MM.1S (cell line): ENCODE results near the gene GPC1.

Source experiments
- DNase-seq: peaks from one replicate; pipeline ENCODE4 v3.0.0-alpha.2; 2015
- H2AFZ ChIP-seq: fragments of 300-600 bp; sonication (generic); 2 replicates; pipeline ENCODE4 v1.6.0; 2016; ENCODE audit warnings: antibody characterized with exemption, low read length
- H3F3A ChIP-seq: fragments of 300-600 bp; sonication (generic); 2 replicates; pipeline ENCODE4 v1.6.1; 2016; ENCODE audit warnings: mild to moderate bottlenecking, antibody characterized with exemption, low read length, moderate library complexity, mixed read lengths; ENCODE audit not compliant: insufficient read depth
- H3K27ac ChIP-seq: fragments of 300-600 bp; sonication (generic); 2 replicates; pipeline ENCODE4 v1.5.1; 2016; ENCODE audit warnings: mild to moderate bottlenecking, low read length
- H3K27me3 ChIP-seq: fragments of 300-600 bp; sonication (generic); replicated peaks from 2 replicates; pipeline ENCODE4 v1.6.0; 2016; ENCODE audit warnings: low read length; ENCODE audit not compliant: insufficient read depth
- H3K36me3 ChIP-seq: fragments of 300-600 bp; sonication (generic); replicated peaks from 2 replicates; pipeline ENCODE4 v1.6.1; 2016; ENCODE audit warnings: mild to moderate bottlenecking, low read length, mixed read lengths; ENCODE audit not compliant: insufficient read depth
- H3K4me1 ChIP-seq: fragments of 300-600 bp; sonication (generic); 2 replicates; pipeline ENCODE4 v1.6.1; 2016; ENCODE audit warnings: low read length, mixed read lengths
- H3K4me2 ChIP-seq: fragments of 300-600 bp; sonication (generic); 2 replicates; pipeline ENCODE4 v1.6.0; 2016; ENCODE audit warnings: low read depth, low read length
- H3K4me3 ChIP-seq: fragments of 300-600 bp; sonication (generic); 2 replicates; pipeline ENCODE4 v1.5.1; 2016; ENCODE audit warnings: low read length, mixed read lengths
- H3K79me2 ChIP-seq: fragments of 300-600 bp; sonication (generic); 2 replicates; pipeline ENCODE4 v1.6.1; 2016; ENCODE audit warnings: mixed run types, low read length, mixed read lengths
- H3K9ac ChIP-seq: fragments of 300-600 bp; sonication (generic); 2 replicates; pipeline ENCODE4 v1.6.1; 2016; ENCODE audit warnings: low read length, mixed read lengths
- H3K9me2 ChIP-seq: fragments of 300-600 bp; sonication (generic); replicated peaks from 2 replicates; pipeline ENCODE4 v1.6.1; 2016; ENCODE audit warnings: mild to moderate bottlenecking, low read length, mixed read lengths; ENCODE audit not compliant: insufficient read depth
- H3K9me3 ChIP-seq: fragments of 300-600 bp; sonication (generic); replicated peaks from 2 replicates; pipeline ENCODE4 v1.6.1; 2016; ENCODE audit warnings: mild to moderate bottlenecking, low read length, mixed read lengths; ENCODE audit not compliant: insufficient read depth
- H4K20me1 ChIP-seq: fragments of 300-600 bp; sonication (generic); 2 replicates; pipeline ENCODE4 v1.6.1; 2016; ENCODE audit warnings: mild to moderate bottlenecking, low read length, moderate library complexity, mixed read lengths; ENCODE audit not compliant: insufficient read depth
- CTCF ChIP-seq: fragments of 300-600 bp; sonication (generic); IDR thresholded peaks from 2 replicates; pipeline ENCODE4 v1.5.1; 2016; ENCODE audit warnings: antibody characterized with exemption, low read length, mixed read lengths
- EZH2 ChIP-seq: fragments of 300-600 bp; sonication (generic); optimal IDR thresholded peaks from 2 replicates; pipeline ENCODE3; 2017; ENCODE audit warnings: low read depth, mild to moderate bottlenecking, antibody characterized with exemption, low read length, mixed read lengths
- EZH2phosphoT487 ChIP-seq: fragments of 300-600 bp; sonication (generic); IDR thresholded peaks from 2 replicates; pipeline ENCODE4 v1.6.1; 2018; ENCODE audit warnings: antibody characterized with exemption, low read length

GPC1 gene

GRCh38 chr2:240387669-240388358, 47.6 kb upstream of the GPC1 start:
- H3F3A ChIP-seq, result no peaks in the 10 kb centered on the region
- H3K4me1 ChIP-seq, result no peaks in the 10 kb centered on the region
- H3K27me3 ChIP-seq, result peaks cover 17% of the 10 kb centered on the region
- no peaks in the 10 kb centered on the region for H3K9me3 ChIP-seq
- TF ChIP-seq EZH2phosphoT487, result no peak
- no peak overlapping the region for H3K27ac ChIP-seq
- no peak overlapping the region for H3K4me3 ChIP-seq
- H3K36me3 ChIP-seq, result no peaks in the 10 kb centered on the region
- no peak overlapping the region for H3K9ac ChIP-seq
- no peak for DNase-seq
- no peaks in the 10 kb centered on the region for H3K9me2 ChIP-seq
- no peak overlapping the region for H2AFZ ChIP-seq
- no peaks in the 10 kb centered on the region for H4K20me1 ChIP-seq
- no peak overlapping the region for H3K4me2 ChIP-seq
- H3K79me2 ChIP-seq, result no peaks in the 10 kb centered on the region

GRCh38 chr2:240388471-240389301, 46.8 kb upstream of the GPC1 start:
- H2AFZ ChIP-seq, result no peak overlapping the region
- no peak overlapping the region for H3K4me3 ChIP-seq
- TF ChIP-seq CTCF, result no peak
- TF ChIP-seq EZH2phosphoT487, result no peak
- TF ChIP-seq EZH2, result no peak
- H3K79me2 ChIP-seq, result no peaks in the 10 kb centered on the region
- H3F3A ChIP-seq, result no peaks in the 10 kb centered on the region
- H3K9ac ChIP-seq, result no peak overlapping the region
- H3K9me2 ChIP-seq, result no peaks in the 10 kb centered on the region
- peaks cover 23% of the 10 kb centered on the region; the same call in 1 of the 2 replicates for H3K27me3 ChIP-seq
- H3K36me3 ChIP-seq, result no peaks in the 10 kb centered on the region
- no peaks in the 10 kb centered on the region for H4K20me1 ChIP-seq
- no peak overlapping the region for H3K27ac ChIP-seq
- DNase-seq, result no peak
- H3K4me2 ChIP-seq, result no peak overlapping the region
- no peaks in the 10 kb centered on the region for H3K9me3 ChIP-seq
- H3K4me1 ChIP-seq, result no peaks in the 10 kb centered on the region

GRCh38 chr2:240389302-240389805, 46.1 kb upstream of the GPC1 start:
- H3K9me3 ChIP-seq, result no peaks in the 10 kb centered on the region
- no peak overlapping the region for H3K4me3 ChIP-seq
- H3K9me2 ChIP-seq, result no peaks in the 10 kb centered on the region
- peaks cover 27% of the 10 kb centered on the region; the same call in 1 of the 2 replicates for H3K27me3 ChIP-seq
- no peak overlapping the region for H3K9ac ChIP-seq
- no peak overlapping the region for H2AFZ ChIP-seq
- no peaks in the 10 kb centered on the region for H3K4me1 ChIP-seq
- H3F3A ChIP-seq, result no peaks in the 10 kb centered on the region
- no peaks in the 10 kb centered on the region for H4K20me1 ChIP-seq
- no peak for TF ChIP-seq CTCF
- TF ChIP-seq EZH2, result no peak
- H3K79me2 ChIP-seq, result no peaks in the 10 kb centered on the region
- no peak overlapping the region for H3K27ac ChIP-seq
- H3K4me2 ChIP-seq, result no peak overlapping the region
- H3K36me3 ChIP-seq, result no peaks in the 10 kb centered on the region
- DNase-seq, result no peak
